Measurements from ENCODE around the gene PACSIN2.
"Not testable (repeated sequence)": the region's sequence is repeated elsewhere in the genome, so short reads cannot be mapped to it uniquely, and the experiment has no call there.

The PACSIN2 gene

DNA sequence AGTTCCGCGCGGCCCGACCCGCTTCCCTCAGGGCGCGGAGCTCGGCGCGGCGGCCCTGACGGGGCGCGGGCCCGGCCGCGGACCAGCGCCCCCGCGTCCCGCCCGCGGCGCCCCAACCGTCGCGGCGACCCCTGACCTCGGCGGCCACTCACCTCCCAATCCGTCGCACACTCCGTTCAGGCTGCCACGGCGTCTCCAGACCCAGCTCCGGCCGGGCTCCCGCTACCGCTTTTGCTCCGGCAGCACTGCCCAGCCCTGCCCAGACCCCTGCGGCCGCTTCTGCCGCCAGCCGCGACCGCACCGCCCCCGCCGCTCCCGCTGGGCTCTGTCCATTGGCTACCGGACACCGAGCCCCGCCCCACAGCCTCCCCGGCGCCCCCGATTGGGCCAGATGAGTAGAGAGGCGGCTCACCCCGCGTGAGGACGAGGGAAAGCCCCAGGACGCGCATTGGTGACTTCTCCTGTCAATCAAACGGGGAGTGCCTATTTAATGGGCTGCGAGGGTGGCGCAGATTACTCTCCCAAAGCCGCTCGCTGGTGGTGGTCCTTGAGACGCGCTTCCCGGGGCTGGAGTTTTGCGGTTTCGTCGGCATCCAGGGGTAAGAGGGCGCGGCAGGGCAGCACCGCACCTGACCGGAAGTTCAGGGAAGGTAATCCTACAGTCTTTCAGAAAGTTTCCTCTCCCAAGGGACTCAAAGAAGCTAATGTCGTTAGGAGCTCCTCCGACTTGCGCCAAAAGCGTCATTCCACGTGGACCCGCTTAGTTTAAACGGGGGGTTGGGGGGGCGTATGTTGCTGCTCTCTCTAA is at the start of gene PACSIN2:
Gene PACSIN2 (minus strand): TSS at position 281 of the 808 bp plus-strand sequence. CDS start 103,069 bp downstream, outside the sequence.
- DNase-seq = peak; percentile 99

DNA sequence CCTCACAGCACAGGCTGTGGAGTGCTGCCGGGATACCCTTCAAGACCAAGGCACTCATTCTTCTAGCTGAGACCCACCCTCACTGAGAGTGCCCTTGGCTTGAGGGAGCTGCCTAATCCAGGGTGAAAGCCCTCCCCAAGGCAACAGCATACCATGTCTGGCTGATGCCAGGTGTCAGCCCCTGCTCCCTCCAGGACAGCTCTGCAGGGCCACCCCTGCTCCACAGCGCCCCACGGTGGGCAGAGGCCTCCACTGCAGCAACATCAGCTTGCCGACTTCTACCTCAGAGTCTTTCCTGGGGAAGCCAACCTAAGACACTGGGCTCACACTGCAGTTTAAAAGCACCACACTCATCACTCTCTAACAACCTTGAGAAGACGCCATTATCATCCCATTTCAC is 45.2 kb upstream of the PACSIN2 start:
- peak; percentile 50 to 66 for DNase-seq

DNA sequence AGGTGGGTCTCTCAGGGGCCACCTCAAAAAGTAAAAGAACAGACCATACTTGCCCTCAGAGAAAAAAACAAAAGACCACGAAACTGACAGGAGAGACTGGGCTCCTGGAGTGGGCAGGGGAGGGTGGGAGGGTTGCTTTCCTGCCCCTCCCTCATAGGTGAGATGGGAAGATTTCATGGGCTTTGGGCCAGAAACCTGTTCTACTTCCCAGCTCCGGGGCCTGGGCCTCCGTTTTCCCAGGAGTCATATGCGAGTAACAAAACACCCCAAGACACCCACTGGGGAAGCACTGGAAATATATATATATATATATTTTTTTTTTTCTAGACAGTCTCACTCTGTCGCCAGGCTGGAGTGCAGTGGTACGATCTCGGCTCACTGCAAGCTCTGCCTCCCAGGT is 42.7 kb upstream of the PACSIN2 start:
- no peak for DNase-seq

- DNase-seq = no peak
Observed at GRCh38 chr22:43053176-43053575, 38.2 kb upstream of the PACSIN2 start.

DNA sequence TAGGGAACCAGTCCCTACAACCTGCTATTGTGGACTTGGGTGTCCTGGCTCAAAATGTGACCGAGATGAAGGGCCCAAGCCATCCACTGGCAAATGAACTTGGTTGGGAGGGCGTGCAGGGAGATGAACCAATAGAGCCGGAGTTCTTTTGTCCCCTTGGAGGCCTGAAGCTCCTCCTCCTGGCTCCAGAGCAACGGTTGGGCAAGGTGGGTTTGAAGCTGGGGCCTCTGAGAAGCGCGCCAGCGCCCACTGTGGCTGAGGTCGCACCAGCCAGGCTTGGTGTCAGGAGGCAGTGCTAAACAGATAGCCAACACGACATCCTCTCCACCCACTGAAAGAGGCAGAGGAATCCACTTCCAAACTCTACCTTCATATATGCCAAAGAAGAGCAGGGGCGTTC is 36.0 kb upstream of the PACSIN2 start:
- DNase-seq = no peak

DNA sequence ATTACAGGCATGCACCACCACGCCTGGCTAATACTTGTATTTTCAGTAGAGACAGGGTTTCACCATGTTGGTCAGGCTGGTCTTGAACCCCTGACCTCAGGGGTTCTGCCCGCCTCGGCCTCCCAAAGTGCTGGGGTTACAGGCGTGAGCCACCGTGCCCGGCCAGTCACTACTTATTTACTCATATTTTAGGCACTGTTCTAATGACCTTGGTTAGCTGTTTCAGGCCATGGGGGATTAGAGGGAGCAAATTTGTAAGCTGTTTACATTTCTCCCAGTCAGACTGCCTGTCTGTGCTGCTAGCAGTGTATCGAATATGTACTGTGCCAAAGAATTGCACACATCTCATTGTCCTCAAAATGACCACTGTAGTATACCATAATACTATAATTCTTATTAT is 32.7 kb upstream of the PACSIN2 start:
- no peak for DNase-seq

DNA sequence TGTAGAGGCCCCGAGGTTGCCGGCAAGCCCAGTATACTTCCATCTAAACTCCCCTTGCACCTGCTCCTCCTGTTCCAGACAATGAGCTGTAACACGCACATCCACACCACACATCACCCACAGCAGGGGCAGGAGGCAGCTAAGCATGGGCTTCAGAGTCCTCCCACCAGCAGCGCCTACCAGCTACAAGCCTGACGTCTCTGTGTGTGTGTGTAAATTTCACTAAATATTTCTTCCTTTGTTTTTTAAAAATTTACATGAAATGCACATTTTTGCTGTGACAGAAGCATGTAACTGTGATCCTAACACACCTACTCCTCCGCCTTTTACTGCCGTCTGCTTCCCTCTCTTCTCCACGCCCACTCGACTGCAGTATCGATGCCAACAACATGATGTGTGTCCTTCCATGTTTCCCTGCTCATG is 29.4 kb upstream of the PACSIN2 start:
- DNase-seq = no peak

DNA sequence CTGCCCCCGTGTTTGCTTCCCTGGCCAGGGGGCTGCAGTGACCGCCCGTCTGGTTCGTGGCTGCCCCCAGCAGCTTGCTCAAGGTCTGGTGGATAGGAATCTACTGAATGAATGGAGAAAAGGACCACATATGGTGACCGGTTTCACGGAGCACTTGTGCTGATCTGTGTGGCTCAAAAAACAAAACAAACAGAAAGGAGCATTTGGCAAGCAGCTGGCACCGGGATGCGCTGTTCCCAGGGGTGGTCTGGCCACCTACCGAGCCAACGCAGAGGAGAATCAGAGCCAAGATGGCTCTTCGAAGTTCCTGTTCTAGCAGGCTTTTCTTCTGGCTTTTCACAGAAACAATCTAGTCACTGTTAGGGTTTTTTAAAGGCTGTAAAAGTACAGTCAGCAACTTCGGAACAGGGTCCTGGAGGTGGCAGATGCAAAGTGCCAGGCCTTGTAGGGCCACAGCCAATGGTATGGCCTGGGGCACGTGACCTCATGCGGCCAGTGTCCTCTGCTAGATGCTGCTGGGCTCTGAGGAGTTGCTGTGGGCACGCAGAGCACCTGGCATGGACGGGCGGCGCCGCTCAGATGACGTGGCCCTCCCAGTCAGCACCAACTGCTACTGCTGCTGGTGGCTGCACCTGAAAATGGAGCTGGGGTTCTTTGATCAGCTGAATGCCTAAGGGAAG is 27.3 kb upstream of the PACSIN2 start:
- DNase-seq = no peak

DNA sequence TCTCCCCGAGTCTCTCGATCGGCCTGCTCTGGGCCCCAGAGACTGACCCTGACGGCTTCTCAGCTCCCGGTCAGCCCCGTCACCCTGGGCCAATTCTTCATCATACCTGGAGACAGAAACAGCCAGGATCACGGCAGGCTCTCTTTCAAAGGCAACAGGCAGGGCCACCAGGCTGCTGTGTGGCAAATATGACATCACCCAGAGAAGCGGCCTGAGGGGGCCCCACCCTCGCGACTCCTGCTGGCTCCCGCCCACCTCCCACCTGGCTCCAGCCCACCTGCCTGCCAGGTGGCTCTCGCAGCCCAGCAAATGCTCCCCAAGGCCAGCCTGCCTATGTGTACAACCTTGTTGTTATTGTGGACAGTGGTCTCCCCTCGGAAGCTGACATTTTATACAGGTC is 24.9 kb upstream of the PACSIN2 start:
- DNase-seq = no peak

DNA sequence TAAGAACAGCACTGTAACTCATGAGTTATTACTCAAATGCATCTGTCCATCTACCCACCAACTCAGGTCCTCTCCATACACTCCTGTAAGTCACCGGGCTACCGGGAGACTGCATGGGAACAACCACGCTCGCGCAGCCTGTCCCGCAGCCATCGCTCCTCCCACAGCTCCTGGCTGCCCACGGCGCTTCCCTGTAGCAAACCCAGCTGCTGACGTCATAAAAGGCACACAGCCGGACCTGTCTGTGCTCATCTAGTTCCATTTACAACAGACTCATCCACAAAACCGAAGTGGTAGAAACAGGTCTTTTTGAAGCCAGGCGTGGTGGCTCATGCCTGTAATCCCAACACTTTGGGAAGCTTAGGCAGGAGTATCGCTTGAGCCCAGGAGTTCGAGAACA is 23.4 kb upstream of the PACSIN2 start:
- DNase-seq = no peak

GRCh38 chr22:43036282-43036829 is 21.4 kb upstream of the PACSIN2 start:
- DNase-seq = no peak

- no peak for DNase-seq
Observed at GRCh38 chr22:43035250-43035649, 20.3 kb upstream of the PACSIN2 start.

DNA sequence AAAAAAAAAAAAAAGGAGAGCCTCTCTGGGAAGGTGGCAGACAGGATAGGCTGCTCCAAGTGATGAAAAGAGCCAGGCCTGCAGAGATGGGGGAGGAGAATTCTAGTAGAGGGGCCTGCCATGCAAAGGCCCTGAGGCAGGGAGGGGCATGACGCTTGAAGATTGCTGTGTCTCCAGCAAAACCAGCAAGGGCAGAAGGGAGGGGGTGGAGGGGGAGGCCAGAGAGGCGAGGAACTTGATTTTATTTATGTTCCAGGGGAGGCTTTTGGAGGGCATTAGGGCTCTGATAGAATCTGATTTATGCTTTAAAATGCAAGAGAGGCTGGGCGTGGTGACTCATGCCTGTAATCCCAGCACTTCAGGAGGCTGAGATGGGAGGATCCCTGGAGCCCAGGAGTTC is 16.7 kb upstream of the PACSIN2 start:
- DNase-seq = no peak

- no peak for DNase-seq
Observed at GRCh38 chr22:43018615-43019014, 3.7 kb upstream of the PACSIN2 start.

- DNase-seq = no peak
Observed at GRCh38 chr22:43017525-43018460, 2.8 kb upstream of the PACSIN2 start.

DNA sequence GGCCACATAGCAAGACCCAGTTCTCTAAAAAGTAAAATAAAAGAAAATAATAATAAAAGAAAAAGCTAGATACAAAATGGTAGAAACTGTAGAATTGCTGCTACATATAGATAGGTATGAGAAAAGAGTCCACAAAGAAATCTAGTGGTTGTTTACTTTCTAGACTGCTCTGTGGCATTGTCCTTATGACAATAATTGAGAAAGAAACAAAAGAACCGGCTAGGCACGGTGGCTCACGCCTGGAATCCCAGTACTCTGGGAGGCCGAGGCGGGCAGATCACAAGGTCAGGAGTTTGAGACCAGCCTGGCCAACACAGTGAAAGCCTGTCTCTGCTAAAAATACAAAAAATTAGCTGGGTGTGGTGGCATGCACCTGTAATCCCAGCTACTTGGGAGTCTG is 1.2 kb upstream of the PACSIN2 start:
- not testable (repeated sequence) for DNase-seq

GRCh38 chr22:43015677-43016042 is 711 bp upstream of the PACSIN2 start:
- no peak for DNase-seq

DNA sequence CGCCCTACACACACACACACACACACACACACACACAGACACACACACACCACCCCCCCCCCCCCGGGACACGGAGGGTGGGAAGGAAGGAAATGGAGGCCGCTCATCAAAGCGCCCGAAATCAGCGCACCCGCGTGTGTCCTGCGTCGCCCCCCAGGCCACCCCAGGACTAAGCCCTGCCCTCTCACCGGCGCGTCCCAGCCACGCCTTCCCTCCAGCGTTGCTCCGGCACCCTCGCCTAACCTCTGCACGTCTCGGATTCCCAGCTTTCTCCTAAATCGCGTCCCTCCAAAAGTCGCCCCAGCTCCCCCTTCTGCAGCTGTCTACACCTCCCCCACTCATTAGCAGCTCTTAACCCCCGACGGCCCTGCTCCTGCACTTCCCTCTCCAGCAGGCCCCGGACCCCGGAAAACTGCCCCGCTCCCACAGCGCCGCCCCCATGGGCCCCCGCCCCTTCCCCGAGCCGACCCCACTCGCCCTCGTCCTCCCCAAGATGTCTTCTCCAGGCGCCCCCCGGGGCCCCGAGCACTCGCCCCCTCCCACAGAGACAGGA is 557 bp downstream of the PACSIN2 start:
- peak; percentile 34 to 44 for DNase-seq

GRCh38 chr22:43013355-43014315 is 1.3 kb downstream of the PACSIN2 start:
- DNase-seq = no peak

GRCh38 chr22:43012390-43012789 is 2.6 kb downstream of the PACSIN2 start:
- DNase-seq = no peak

- no peak for DNase-seq
Observed at GRCh38 chr22:43011079-43011478, 3.9 kb downstream of the PACSIN2 start.

Measured in stimulated activated CD4-positive, alpha-beta T cell treated with anti-CD3 and anti-CD28 coated beads, Interleukin-2, amount 100 ng/mL, for 24 hours (primary cell).